ENCODE data around the gene FXR2. TPM values are rescaled to one million over a fixed set of nuclear protein-coding genes. Genes with fewer than 3 reads are reported as not detected.

Gene FXR2
- total and polyA plus RNA-seq, 7 donors: 88.2 to 164 (median 110) TPM

GRCh38 chr17:7582396-7583252 lies 32.1 kb downstream of the FXR2 start:
- 83 to 86% (median 85%) methylated on average over 34 to 36 of the region's 36 CpGs for WGBS, 3 donors
- H3K27me3 ChIP-seq (ENCODE audit: insufficient read depth in 3 of 3, low read length in 2 of 3): no peaks in the 10 kb centered on the region
- intact Hi-C loops (cut with DNase I): loop anchor here in 1 of 2 donors (5.0 to 10.0 kb wide), 2 partner anchors 105 to 348 kb away; partner anchors contain the start of genes DVL2, PHF23, TP53 and WRAP53
- peak overlapping the region; percentile 78 for H3K4me3 ChIP-seq
- H3K27ac ChIP-seq: peak overlapping the region; percentile 89
- peaks cover 45% of the 10 kb centered on the region for H3K4me1 ChIP-seq
- no peak for TF ChIP-seq CTCF (IDR thresholded peaks at IDR 0.05)
- H3K9me3 ChIP-seq: no peaks in the 10 kb centered on the region
- H3K36me3 ChIP-seq (ENCODE audit: insufficient read depth in 1 of 2, low read depth in 1 of 2): peaks cover 4 to 32% of the 10 kb centered on the region in 2 donors
- ATAC-seq (no peak), DNase-seq (peak; percentile 48 to 75)

- 81 to 88% (median 83%) methylated on average over 21 to 23 of the region's 23 CpGs for WGBS, 3 donors
- ATAC-seq (no peak), DNase-seq (no peak)
- no peaks in the 10 kb centered on the region for H3K27me3 ChIP-seq (ENCODE audit: insufficient read depth in 3 of 3, low read length in 2 of 3)
- H3K36me3 ChIP-seq (ENCODE audit: insufficient read depth in 1 of 2, low read depth in 1 of 2): peaks cover 10 to 33% of the 10 kb centered on the region in 2 donors
- H3K4me3 ChIP-seq: peak overlapping the region; percentile 41
- H3K27ac ChIP-seq: peak overlapping the region; percentile 89
- TF ChIP-seq CTCF (IDR thresholded peaks at IDR 0.05): no peak
- no peaks in the 10 kb centered on the region for H3K9me3 ChIP-seq
- peaks cover 59% of the 10 kb centered on the region for H3K4me1 ChIP-seq
- intact Hi-C loops (cut with DNase I): loop anchor here in 1 of 2 donors (5.0 to 10.0 kb wide), 2 partner anchors 106 to 346 kb away; partner anchors contain the start of genes DVL2, PHF23, TP53 and WRAP53
Observed at GRCh38 chr17:7580604-7581575, 33.8 kb downstream of the FXR2 start.

GRCh38 chr17:7579834-7580603 lies 34.7 kb downstream of the FXR2 start:
- peaks cover 61% of the 10 kb centered on the region for H3K4me1 ChIP-seq
- H3K27me3 ChIP-seq (ENCODE audit: insufficient read depth in 3 of 3, low read length in 2 of 3): no peaks in the 10 kb centered on the region
- intact Hi-C loops (cut with DNase I): loop anchor here in 1 of 2 donors (1.0 to 10.0 kb wide), 3 partner anchors 34 to 345 kb away; partner anchors contain the start of genes DVL2, FXR2, PHF23 and TP53
- H3K27ac ChIP-seq: peak overlapping the region; percentile 89
- DNase-seq (no peak), ATAC-seq (no peak)
- peaks cover 12 to 39% of the 10 kb centered on the region in 2 donors for H3K36me3 ChIP-seq (ENCODE audit: insufficient read depth in 1 of 2, low read depth in 1 of 2)
- peak overlapping the region; percentile 41 for H3K4me3 ChIP-seq
- H3K9me3 ChIP-seq: no peaks in the 10 kb centered on the region
- no peak for TF ChIP-seq CTCF (IDR thresholded peaks at IDR 0.05)
- WGBS, 3 donors: 64 to 78% (median 68%) methylated on average over 12 of the region's 12 CpGs

Data from psoas muscle (tissue), 8 donors.